GM18498 (cell line): ENCODE data around the gene OR56B1.

Experiments used
- ATAC-seq: cut with Tn5 transposase; IDR thresholded peaks from one replicate; pipeline ENCODE4 v1.9.1; 2021; ENCODE audit warnings: mild to moderate bottlenecking, moderate library complexity; ENCODE audit not compliant: unreplicated experiment

Gene OR56B1

GRCh38 chr11:5726351-5726750 is 9.9 kb upstream of the OR56B1 start:
- ATAC-seq, result no peak

GRCh38 chr11:5727691-5728090 is 8.6 kb upstream of the OR56B1 start:
- ATAC-seq, result no peak

- no peak for ATAC-seq
Measured at GRCh38 chr11:5737091-5737490, 843 bp downstream of the OR56B1 start.

GRCh38 chr11:5737670-5738392 is 1.6 kb downstream of the OR56B1 start:
- ATAC-seq, result no peak

- ATAC-seq, result no peak
Measured at GRCh38 chr11:5738431-5738830, 2.2 kb downstream of the OR56B1 start.

GRCh38 chr11:5746614-5747013 is 10.4 kb downstream of the OR56B1 start:
- ATAC-seq, result no peak

- ATAC-seq, result no peak
Measured at GRCh38 chr11:5749836-5750235, 13.6 kb downstream of the OR56B1 start.

- no peak for ATAC-seq
Measured at GRCh38 chr11:5753943-5754342, 17.7 kb downstream of the OR56B1 start, which contains the start of gene OR52N4. Gene OR52N4 (plus strand): TSS chr11:5754243. CDS start chr11:5754741, 498 bp downstream.

- no peak for ATAC-seq
Measured at GRCh38 chr11:5767056-5767455, 30.8 kb downstream of the OR56B1 start.

- no peak for ATAC-seq
Measured at GRCh38 chr11:5783255-5783654, 47.0 kb downstream of the OR56B1 start, which contains the start of gene OR52N5. Gene OR52N5 (minus strand): TSS chr11:5783355. CDS start chr11:5778634, 4,721 bp downstream.
